Uterus (tissue), 4 donors: ENCODE data around the gene SCN4A. TPM values are rescaled to one million over a fixed set of nuclear protein-coding genes. Genes with fewer than 3 reads are reported as not detected.
"Not testable (repeated sequence)": the region's sequence is repeated elsewhere in the genome, so short reads cannot be mapped to it uniquely, and the experiment has no call there.

Experiments
- DNase-seq, 2 donors: peaks; one replicate each; pipeline ENCODE4 v3.0.0-alpha.2; 2019 to 2020
- H3K27ac ChIP-seq, 2 donors: fragments of 200-600 bp; sonication (generic); 1 replicate in 1 of 2; 2 replicates in 1 of 2; pipeline ENCODE4 v1.5.1; 2016 to 2018
- H3K27me3 ChIP-seq, 2 donors: fragments of 200-600 bp; sonication (generic); one replicate each; pipeline ENCODE4 v1.5.1; 2018 to 2019; ENCODE audit warnings: control low read depth in 1 of 2
- H3K36me3 ChIP-seq, 2 donors: fragments of 200-600 bp; sonication (generic); one replicate each; pipeline ENCODE4 v1.5.1; 2019; ENCODE audit warnings: control low read depth in 1 of 2
- H3K4me1 ChIP-seq, 2 donors: fragments of 200-600 bp; sonication (generic); one replicate each; pipeline ENCODE4 v1.5.1; 2018 to 2019; ENCODE audit warnings: control low read depth in 1 of 2
- H3K4me3 ChIP-seq, 2 donors: fragments of 200-600 bp; sonication (generic); 1 replicate in 1 of 2; 2 replicates in 1 of 2; pipeline ENCODE4 v1.5.1; 2018 to 2019; ENCODE audit warnings: mild to moderate bottlenecking in 1 of 2
- H3K9me3 ChIP-seq, 2 donors: fragments of 200-600 bp; sonication (generic); one replicate each; pipeline ENCODE4 v1.5.1; 2019; ENCODE audit warnings: control low read depth in 1 of 2
- CTCF ChIP-seq, 4 experiments: fragments of 200-600 bp in 2 of 4; fragments of 450-650 bp in 2 of 4; sonication (generic) in 2 of 4; IDR thresholded peaks; one replicate each; pipeline ENCODE4 v1.5.1; 2016 to 2019; ENCODE audit warnings: antibody characterized with exemption in 4 of 4, mild to moderate bottlenecking in 2 of 4, moderate library complexity in 1 of 4
- intact Hi-C: fragments of 100-400 bp; cut with DNase I; formaldehyde crosslinking; loops from one replicate; pipeline ENCODE4 v1.15.1; 2023; ENCODE audit warnings: low total_unique reads
- small RNA-seq: library from RNA; depleted of rRNA; stranded (forward); fragments of <200 nt; gene quantifications from one replicate; pipeline ENCODE3, GENCODE V24; 2016
- total RNA-seq, 4 donors: library from RNA; depleted of rRNA in 3 of 4; stranded (reverse); fragments of >200 nt in 3 of 4; gene quantifications; one replicate each; pipeline versions ENCODE4 v1.1.0 to v1.2.4, GENCODE V29; 2014 to 2023
- donor health status: DM: yes; HTN: yes; CAD: no.

The SCN4A gene
- total RNA-seq, 4 donors from 2014 or later = 0.14 to 0.24 TPM; not detected in 2

GRCh38 chr17:63889026-63889848 lies 83.5 kb downstream of the SCN4A start:
- H3K27me3 ChIP-seq, intact Hi-C loops, H3K9me3 ChIP-seq, H3K4me3 ChIP-seq, H3K36me3 ChIP-seq, H3K27ac ChIP-seq, DNase-seq, H3K4me1 ChIP-seq: not testable (repeated sequence)
- peak; percentile 14 to 24 (median 20) for TF ChIP-seq CTCF (IDR thresholded peaks at IDR 0.05)

Small RNAs within 50 kb of the gene (small RNA-seq; reads per million reads assigned to genes)
- not detected for gene AC127029.1
- gene GH1 = not detected

Other genes with a start within 250 kb of the SCN4A start
- gene STRADA, start 231.1 kb downstream of the SCN4A start, total RNA-seq = 10 to 100 TPM; 14.1 to 60.9 (median 27.9) TPM
- gene CCDC47, start 199.3 kb downstream of the SCN4A start, total RNA-seq = 10 to 100 TPM; 15.1 to 91.5 (median 49.3) TPM
- 100 to 1,000 TPM in 3 of 4 donors, 10 to 100 TPM in 1; 89.9 to 180 (median 150) TPM for gene DDX42, start 198.7 kb downstream of the SCN4A start, total RNA-seq
- 100 to 1,000 TPM in 1 of 4 donors, 10 to 100 TPM in 3; 12.6 to 103 (median 40.2) TPM for gene PSMC5, start 145.5 kb downstream of the SCN4A start, total RNA-seq
- gene FTSJ3, start 145.3 kb downstream of the SCN4A start, total RNA-seq = 10 to 100 TPM; 29.7 to 64.7 (median 53.3) TPM
- gene SMARCD2, start 130.2 kb downstream of the SCN4A start, total RNA-seq = 100 to 1,000 TPM in 2 of 4 donors, 10 to 100 TPM in 2; 72.9 to 205 (median 101) TPM
- gene CSH2, start 99.2 kb downstream of the SCN4A start, total RNA-seq = not detected
- not detected for gene GH2, start 91.0 kb downstream of the SCN4A start, total RNA-seq
- not detected for gene CSH1, start 76.3 kb downstream of the SCN4A start, total RNA-seq
- gene CSHL1, start 61.7 kb downstream of the SCN4A start, total RNA-seq = not detected
- gene GH1, start 54.1 kb downstream of the SCN4A start, total RNA-seq = not detected
- 10 to 100 TPM in 1 of 4 donors, 1 to 10 TPM in 2, under 1 TPM in 1; 0.29 to 13.4 (median 4.9) TPM for gene CD79B, start 40.6 kb downstream of the SCN4A start, total RNA-seq
- 1 to 10 TPM in 2 of 4 donors, under 1 TPM in 1, not detected in 1; 0.29 to 2.8 (median 1.5) TPM for gene PRR29, start 25.4 kb upstream of the SCN4A start, total RNA-seq
- 100 to 1,000 TPM in 1 of 4 donors, 10 to 100 TPM in 3; 20.6 to 108 (median 42.4) TPM for gene ICAM2, start 47.7 kb upstream of the SCN4A start, total RNA-seq
- gene ERN1, start 157.2 kb upstream of the SCN4A start, total RNA-seq = 10 to 100 TPM in 3 of 4 donors, 1 to 10 TPM in 1; 4.4 to 56.5 (median 15.0) TPM